GM12874 (cell line): ENCODE measurements around the gene CMIP.

ENCODE experiments used
- TF ChIP-seq, protein P1 (sequence below): IDR thresholded peaks from 2 replicates; pipeline ENCODE4 v1.5.1; 2011; ENCODE audit warnings: low read depth, mild to moderate bottlenecking, control low read depth, low read length, moderate library complexity; ENCODE audit not compliant: insufficient read depth

Gene CMIP

GRCh38 chr16:81553814-81554675 lies 109.4 kb downstream of the CMIP start:
- TF ChIP-seq, protein P1, sequence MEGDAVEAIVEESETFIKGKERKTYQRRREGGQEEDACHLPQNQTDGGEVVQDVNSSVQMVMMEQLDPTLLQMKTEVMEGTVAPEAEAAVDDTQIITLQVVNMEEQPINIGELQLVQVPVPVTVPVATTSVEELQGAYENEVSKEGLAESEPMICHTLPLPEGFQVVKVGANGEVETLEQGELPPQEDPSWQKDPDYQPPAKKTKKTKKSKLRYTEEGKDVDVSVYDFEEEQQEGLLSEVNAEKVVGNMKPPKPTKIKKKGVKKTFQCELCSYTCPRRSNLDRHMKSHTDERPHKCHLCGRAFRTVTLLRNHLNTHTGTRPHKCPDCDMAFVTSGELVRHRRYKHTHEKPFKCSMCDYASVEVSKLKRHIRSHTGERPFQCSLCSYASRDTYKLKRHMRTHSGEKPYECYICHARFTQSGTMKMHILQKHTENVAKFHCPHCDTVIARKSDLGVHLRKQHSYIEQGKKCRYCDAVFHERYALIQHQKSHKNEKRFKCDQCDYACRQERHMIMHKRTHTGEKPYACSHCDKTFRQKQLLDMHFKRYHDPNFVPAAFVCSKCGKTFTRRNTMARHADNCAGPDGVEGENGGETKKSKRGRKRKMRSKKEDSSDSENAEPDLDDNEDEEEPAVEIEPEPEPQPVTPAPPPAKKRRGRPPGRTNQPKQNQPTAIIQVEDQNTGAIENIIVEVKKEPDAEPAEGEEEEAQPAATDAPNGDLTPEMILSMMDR, result no peak

DNA sequence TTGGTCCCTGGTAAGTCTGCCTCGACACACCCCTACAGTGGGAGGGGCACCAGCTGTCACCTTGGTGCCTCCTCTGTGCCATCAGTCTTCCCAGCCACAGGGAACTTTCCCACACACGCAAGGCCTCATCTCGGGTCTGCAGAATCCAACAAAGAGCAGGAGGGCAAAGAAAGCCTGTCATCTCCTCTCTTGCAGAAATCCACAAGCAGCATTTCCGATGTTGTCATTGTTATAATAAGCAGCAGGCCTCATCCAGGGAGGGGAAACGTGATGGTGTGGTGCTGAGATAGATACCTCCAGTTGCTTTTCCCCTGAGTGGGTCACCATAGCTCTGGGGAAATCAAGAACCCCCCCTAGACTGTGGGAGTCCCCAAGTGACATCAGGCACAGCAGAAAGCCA lies 110.4 kb downstream of the CMIP start:
- TF ChIP-seq, protein P1, result no peak

- TF ChIP-seq, protein P1, result no peak
Measured at GRCh38 chr16:81555660-81556059, 111.1 kb downstream of the CMIP start.

DNA sequence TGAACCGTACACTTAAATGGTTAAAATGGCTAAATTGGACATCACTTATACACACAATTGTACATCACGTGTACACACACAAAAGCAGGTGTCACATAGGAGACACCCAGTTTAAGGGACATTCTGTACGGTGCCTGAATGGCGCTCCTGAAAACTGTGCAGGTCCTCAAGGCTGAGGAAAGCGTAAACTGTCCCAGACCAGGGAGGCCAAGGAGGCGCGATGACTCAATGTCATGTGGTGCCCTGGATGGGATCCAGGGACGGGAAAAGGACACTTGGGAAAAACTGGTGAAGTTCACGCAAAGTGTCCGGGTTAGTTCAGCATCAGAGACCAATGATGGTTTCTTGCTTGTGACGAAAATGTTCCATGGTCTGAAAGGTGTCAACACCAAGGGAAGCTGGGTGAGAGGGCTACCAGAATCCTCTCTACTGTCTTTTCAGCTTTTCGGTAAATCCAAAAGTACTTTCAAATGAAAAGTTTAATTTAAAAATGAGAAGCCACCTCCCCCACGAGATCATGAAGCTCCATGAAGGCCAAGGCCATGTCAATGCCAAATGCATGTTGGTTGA lies 112.2 kb downstream of the CMIP start:
- TF ChIP-seq, protein P1, result no peak

DNA sequence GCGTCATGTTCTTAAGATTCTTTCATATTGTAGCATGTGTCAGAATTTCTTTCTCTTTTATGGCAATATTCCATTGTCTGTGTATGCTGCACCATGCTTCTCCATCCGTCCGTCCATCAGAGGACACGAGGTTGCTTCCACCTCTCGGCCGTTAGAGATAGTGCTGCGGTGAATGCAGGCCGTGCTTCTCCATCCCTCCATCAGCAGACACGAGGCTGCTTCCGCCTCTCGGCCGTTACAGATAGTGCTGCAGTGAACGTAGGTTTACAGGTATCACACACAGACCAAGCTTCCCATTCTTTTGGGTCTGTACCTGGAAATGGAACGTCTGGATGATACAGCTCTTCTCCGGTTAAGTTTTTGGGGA lies 113.5 kb downstream of the CMIP start:
- TF ChIP-seq, protein P1, result no peak

- TF ChIP-seq, protein P1, result no peak
Measured at GRCh38 chr16:81558444-81559175, 114.0 kb downstream of the CMIP start.

GRCh38 chr16:81560979-81561657 lies 116.5 kb downstream of the CMIP start:
- TF ChIP-seq, protein P1, result no peak
